Measurements from ENCODE around the gene AGRP.

Gene AGRP, protein sequence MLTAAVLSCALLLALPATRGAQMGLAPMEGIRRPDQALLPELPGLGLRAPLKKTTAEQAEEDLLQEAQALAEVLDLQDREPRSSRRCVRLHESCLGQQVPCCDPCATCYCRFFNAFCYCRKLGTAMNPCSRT

GRCh38 chr16:67483150-67483549 is at the start of gene AGRP:
TSS of gene AGRP (minus strand) at chr16:67483547. CDS start at chr16:67483398, 149 bp downstream.
- H3K4me1 ChIP-seq (ENCODE audit: insufficient read depth, low read length): peaks cover 18% of the 10 kb centered on the region
- no peak within 1 kb of the TSS for H2AFZ ChIP-seq (ENCODE audit: low read depth, low read length)
- peak within 1 kb of the TSS; percentile 93 for H3K4me3 ChIP-seq (ENCODE audit: low read length)
- no peaks in the 10 kb centered on the region for H3K27me3 ChIP-seq (ENCODE audit: insufficient read depth, low read length)
- peaks cover 8% of the 10 kb centered on the region for H3K36me3 ChIP-seq (ENCODE audit: insufficient read depth, low read length)
- no peaks in the 10 kb centered on the region for H3K9me3 ChIP-seq (ENCODE audit: low read length)

DNA sequence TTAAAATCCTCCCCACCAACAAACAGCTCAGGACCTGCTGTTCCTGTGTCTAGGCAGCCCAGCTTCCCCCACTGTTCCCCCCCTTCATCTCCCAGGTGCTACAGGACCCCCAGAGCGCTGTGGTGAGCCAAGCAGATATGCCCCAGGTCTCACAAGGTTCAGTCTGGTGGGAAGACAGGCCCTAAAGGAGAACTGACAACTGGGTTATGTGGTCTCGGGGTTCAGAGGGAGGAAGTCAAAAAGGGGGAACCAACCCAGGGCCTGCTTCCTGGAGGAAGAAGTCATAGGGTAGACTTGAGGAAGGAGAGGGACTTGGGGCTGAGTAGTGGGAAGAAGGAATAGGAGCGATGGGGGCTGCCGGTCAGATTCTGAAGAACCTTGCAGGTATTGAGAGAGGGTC is 47.9 kb upstream of the AGRP start:
- Histone ChIP-seq H3K4me3 (ENCODE audit: low read length) (no peak overlapping the region), H3K27me3 (ENCODE audit: insufficient read depth, low read length) (no peaks in the 10 kb centered on the region)

DNA sequence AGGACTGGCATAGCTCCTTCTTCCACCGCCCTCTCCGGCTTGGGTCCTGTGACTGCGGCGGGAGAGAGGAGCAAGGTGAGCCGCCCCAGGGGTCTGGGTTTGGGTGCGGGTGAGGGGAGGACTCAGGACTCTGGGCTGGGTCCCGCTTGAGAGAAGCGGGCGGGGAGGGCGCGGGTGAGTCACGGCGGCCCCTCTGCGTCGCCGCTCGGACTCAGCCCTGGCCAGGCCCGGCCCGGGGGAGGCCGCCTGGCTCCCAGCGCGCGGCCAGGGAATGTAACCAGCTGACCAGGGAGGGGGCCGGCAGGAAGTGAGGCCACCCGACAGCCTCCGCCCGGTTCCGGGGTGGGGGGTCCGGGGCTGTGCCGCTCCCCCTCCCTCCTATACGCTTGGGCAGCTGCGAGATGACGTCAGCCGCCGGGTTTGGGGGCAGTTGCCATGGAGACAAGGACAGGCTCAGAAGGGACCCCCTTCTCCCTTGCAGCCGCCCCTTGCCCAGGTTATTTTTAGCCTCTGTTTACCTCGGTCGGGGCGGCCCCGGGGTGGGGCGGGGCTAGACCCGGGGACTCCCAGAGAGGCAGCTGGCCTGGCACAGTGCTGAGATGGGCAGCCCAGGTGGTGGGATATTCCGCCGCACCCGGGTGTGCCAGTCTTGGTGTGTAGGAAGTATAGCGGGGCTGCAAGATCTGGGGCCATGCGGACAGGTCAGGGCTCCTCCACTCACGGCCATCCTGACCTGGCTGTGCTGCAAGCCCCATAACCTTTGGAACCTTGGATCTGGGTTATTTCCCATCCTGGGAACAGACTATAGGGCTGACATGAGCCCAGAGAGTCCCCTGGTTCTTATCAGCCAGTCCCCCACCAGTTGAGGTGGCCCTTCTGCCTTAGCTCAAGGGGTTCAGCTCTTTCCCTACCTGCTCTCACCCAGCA is 46.9 kb upstream of the AGRP start:
- Histone ChIP-seq H3K27me3 (ENCODE audit: insufficient read depth, low read length) (no peaks in the 10 kb centered on the region), H2AFZ (ENCODE audit: low read depth, low read length) (no peak overlapping the region), H3K36me3 (ENCODE audit: insufficient read depth, low read length) (no peaks in the 10 kb centered on the region), H3K4me3 (ENCODE audit: low read length) (peak overlapping the region; percentile 89), H3K4me1 (ENCODE audit: insufficient read depth, low read length) (peaks cover 21% of the 10 kb centered on the region), H3K9me3 (ENCODE audit: low read length) (no peaks in the 10 kb centered on the region)

More for the DNA sequence above, 47.9 kb upstream of the AGRP start:
- Histone ChIP-seq H3K4me1 (ENCODE audit: insufficient read depth, low read length) (peaks cover 21% of the 10 kb centered on the region), H3K9me3 (ENCODE audit: low read length) (no peaks in the 10 kb centered on the region), H3K36me3 (ENCODE audit: insufficient read depth, low read length) (no peaks in the 10 kb centered on the region), H2AFZ (ENCODE audit: low read depth, low read length) (no peak overlapping the region)

GRCh38 chr16:67529582-67530012 is 46.2 kb upstream of the AGRP start:
- Histone ChIP-seq H3K36me3 (ENCODE audit: insufficient read depth, low read length) (no peaks in the 10 kb centered on the region), H3K27me3 (ENCODE audit: insufficient read depth, low read length) (no peaks in the 10 kb centered on the region), H2AFZ (ENCODE audit: low read depth, low read length) (peak overlapping the region; percentile 68), H3K4me3 (ENCODE audit: low read length) (peak overlapping the region; percentile 89), H3K4me1 (ENCODE audit: insufficient read depth, low read length) (peaks cover 24% of the 10 kb centered on the region), H3K9me3 (ENCODE audit: low read length) (no peaks in the 10 kb centered on the region)

GRCh38 chr16:67528870-67529581 is 45.7 kb upstream of the AGRP start:
- Histone ChIP-seq H3K9me3 (ENCODE audit: low read length) (no peaks in the 10 kb centered on the region), H3K4me1 (ENCODE audit: insufficient read depth, low read length) (peaks cover 24% of the 10 kb centered on the region), H3K27me3 (ENCODE audit: insufficient read depth, low read length) (no peaks in the 10 kb centered on the region), H3K4me3 (ENCODE audit: low read length) (peak overlapping the region; percentile 89), H3K36me3 (ENCODE audit: insufficient read depth, low read length) (no peaks in the 10 kb centered on the region), H2AFZ (ENCODE audit: low read depth, low read length) (peak overlapping the region; percentile 68)

DNA sequence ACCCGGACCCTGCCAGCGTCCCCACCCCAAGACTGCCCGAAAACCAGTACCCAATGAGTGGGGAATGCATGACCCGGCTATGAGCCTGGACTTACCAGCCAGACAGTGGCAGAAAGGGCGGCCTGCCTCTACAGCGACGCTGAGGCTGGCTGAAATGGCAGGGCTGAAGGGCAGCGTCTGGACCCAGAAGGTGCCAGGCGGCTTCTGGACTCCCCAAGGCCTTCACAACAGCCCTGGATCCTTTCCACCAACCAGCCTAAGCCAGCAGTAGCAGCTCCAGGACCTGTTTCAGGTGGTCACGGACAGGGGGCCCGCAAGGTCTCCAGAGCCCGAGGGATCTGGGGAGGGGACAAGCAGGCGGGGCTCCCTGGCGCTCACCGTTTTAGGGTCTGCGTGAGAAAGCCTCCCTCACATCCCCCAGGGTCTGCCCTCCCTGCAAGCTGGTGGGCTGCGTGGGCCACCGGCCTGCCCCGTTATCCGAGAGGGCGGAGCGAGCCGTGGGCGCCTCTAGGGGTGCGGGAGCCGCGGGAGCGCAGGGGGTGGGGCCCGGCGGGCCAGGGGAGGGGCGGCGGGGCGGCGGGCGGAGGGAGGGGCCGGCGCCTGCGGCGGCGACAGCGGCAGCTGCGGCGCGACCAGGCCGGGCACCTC is 45.0 kb upstream of the AGRP start, which contains the start of gene RIPOR1:
TSS of gene RIPOR1 (plus strand) at position 608 of the 648 bp plus-strand sequence. CDS start 9,618 bp downstream, outside the sequence.
- H3K27me3 ChIP-seq (ENCODE audit: insufficient read depth, low read length): no peaks in the 10 kb centered on the region
- H3K4me1 ChIP-seq (ENCODE audit: insufficient read depth, low read length): peaks cover 24% of the 10 kb centered on the region
- no peaks in the 10 kb centered on the region for H3K36me3 ChIP-seq (ENCODE audit: insufficient read depth, low read length)
- H3K4me3 ChIP-seq (ENCODE audit: low read length): peak within 1 kb of the TSS; percentile 89
- peak within 1 kb of the TSS; percentile 68 for H2AFZ ChIP-seq (ENCODE audit: low read depth, low read length)
- H3K9me3 ChIP-seq (ENCODE audit: low read length): no peaks in the 10 kb centered on the region

DNA sequence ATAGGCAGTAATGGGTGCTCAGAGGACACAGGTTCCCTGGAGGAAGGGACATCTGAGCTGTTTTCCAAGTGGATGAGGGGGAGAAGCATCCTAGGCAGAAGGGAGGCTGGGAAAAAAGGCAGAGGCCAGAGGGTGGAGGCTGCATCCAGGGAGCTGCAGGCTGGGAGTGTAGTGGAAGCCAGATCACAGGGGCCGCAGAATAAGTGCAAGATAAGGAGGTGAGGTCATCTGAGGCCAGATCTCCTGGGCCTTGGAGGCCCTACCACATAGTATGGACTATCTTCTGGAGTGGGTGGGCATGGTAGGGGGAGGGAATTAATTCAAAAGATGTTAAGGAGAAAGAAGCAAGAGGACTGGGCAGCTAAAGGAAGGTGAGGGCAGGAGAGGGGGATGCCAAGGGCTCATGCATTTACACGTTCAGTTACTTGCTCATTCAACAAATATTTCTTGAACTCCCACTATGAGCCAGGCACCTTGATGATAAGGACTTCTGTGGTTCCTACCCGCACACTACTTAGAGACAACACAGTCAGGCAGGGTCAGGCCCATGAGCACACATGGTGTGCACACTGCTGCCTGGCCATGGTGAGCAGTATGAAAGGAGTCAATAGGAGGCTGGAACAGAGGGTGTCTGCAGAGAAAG is 42.9 kb upstream of the AGRP start:
- H3K36me3 ChIP-seq (ENCODE audit: insufficient read depth, low read length): no peaks in the 10 kb centered on the region
- no peaks in the 10 kb centered on the region for H3K27me3 ChIP-seq (ENCODE audit: insufficient read depth, low read length)
- peaks cover 25% of the 10 kb centered on the region for H3K4me1 ChIP-seq (ENCODE audit: insufficient read depth, low read length)
- no peak overlapping the region for H2AFZ ChIP-seq (ENCODE audit: low read depth, low read length)
- H3K9me3 ChIP-seq (ENCODE audit: low read length): no peaks in the 10 kb centered on the region
- H3K4me3 ChIP-seq (ENCODE audit: low read length): no peak overlapping the region

DNA sequence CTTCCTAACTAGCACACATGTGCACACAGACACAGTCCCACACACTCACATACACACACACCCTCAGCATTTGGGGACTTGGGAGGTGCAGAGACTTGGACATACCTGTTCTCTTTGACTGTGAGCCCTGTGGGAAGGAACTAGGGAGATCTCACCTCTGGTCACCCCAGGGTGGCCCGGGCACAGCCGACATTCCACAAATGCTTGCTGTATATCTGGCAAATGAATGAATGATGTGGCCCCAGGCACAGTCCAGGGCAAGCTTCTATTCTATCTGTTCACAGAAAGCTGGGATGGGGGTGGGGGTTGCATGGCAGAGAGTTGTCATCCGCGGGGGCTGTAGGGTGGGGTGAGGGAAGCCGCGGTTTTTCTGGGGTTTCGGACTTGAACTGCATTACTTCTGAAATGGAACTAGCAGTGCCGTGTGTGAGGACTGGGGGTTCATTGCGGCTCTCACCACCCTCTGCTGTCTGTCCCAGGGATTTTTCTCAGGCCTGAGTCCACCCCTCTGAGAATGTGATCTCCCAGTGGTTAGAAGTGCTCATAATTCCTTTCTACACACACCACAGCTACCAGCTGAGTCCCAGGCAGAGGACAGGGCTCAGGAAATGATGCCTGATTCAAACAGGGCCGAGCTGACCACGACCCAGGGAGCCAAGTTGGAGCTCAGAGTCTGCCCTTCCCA is 42.0 kb upstream of the AGRP start:
- no peak overlapping the region for H2AFZ ChIP-seq (ENCODE audit: low read depth, low read length)
- no peaks in the 10 kb centered on the region for H3K27me3 ChIP-seq (ENCODE audit: insufficient read depth, low read length)
- no peaks in the 10 kb centered on the region for H3K36me3 ChIP-seq (ENCODE audit: insufficient read depth, low read length)
- H3K9me3 ChIP-seq (ENCODE audit: low read length): no peaks in the 10 kb centered on the region
- no peak overlapping the region for H3K4me3 ChIP-seq (ENCODE audit: low read length)
- peaks cover 19% of the 10 kb centered on the region for H3K4me1 ChIP-seq (ENCODE audit: insufficient read depth, low read length)

- Histone ChIP-seq H2AFZ (ENCODE audit: low read depth, low read length) (peak overlapping the region; percentile 42), H3K4me1 (ENCODE audit: insufficient read depth, low read length) (peaks cover 6% of the 10 kb centered on the region), H3K27me3 (ENCODE audit: insufficient read depth, low read length) (no peaks in the 10 kb centered on the region), H3K9me3 (ENCODE audit: low read length) (no peaks in the 10 kb centered on the region), H3K4me3 (ENCODE audit: low read length) (peak overlapping the region; percentile 49), H3K36me3 (ENCODE audit: insufficient read depth, low read length) (no peaks in the 10 kb centered on the region)
These were observed 37.9 kb upstream of the AGRP start for GRCh38 chr16:67521095-67521804.

GRCh38 chr16:67519242-67519641 is 35.9 kb upstream of the AGRP start:
- H3K4me3 ChIP-seq (ENCODE audit: low read length): no peak overlapping the region
- H3K36me3 ChIP-seq (ENCODE audit: insufficient read depth, low read length): no peaks in the 10 kb centered on the region

GRCh38 chr16:67518676-67519075 is 35.3 kb upstream of the AGRP start:
- Histone ChIP-seq H3K4me3 (ENCODE audit: low read length) (no peak overlapping the region), H3K36me3 (ENCODE audit: insufficient read depth, low read length) (no peaks in the 10 kb centered on the region), H3K4me1 (ENCODE audit: insufficient read depth, low read length) (peaks cover 2% of the 10 kb centered on the region), H3K27me3 (ENCODE audit: insufficient read depth, low read length) (no peaks in the 10 kb centered on the region), H3K9me3 (ENCODE audit: low read length) (no peaks in the 10 kb centered on the region), H2AFZ (ENCODE audit: low read depth, low read length) (no peak overlapping the region)

More at GRCh38 chr16:67519242-67519641, 35.9 kb upstream of the AGRP start:
- no peak overlapping the region for H2AFZ ChIP-seq (ENCODE audit: low read depth, low read length)
- H3K27me3 ChIP-seq (ENCODE audit: insufficient read depth, low read length): no peaks in the 10 kb centered on the region
- H3K4me1 ChIP-seq (ENCODE audit: insufficient read depth, low read length): peaks cover 2% of the 10 kb centered on the region
- H3K9me3 ChIP-seq (ENCODE audit: low read length): no peaks in the 10 kb centered on the region

Data from neuron (in vitro differentiated cells).